GM20431 (cell line): Measurements from ENCODE around the gene UBE3B.

Source experiments
- in situ Hi-C: fragments of 300-500 bp; cut with MseI, MboI; formaldehyde crosslinking; loops from one replicate; pipeline ENCODE4 v1.15.0; 2020; ENCODE audit warnings: low sequenced_read_pairs; ENCODE audit not compliant: unreplicated experiment

Gene UBE3B

GRCh38 chr12:109548258-109548657 is 70.8 kb downstream of the UBE3B start:
- in situ Hi-C loops: no loop called here

DNA sequence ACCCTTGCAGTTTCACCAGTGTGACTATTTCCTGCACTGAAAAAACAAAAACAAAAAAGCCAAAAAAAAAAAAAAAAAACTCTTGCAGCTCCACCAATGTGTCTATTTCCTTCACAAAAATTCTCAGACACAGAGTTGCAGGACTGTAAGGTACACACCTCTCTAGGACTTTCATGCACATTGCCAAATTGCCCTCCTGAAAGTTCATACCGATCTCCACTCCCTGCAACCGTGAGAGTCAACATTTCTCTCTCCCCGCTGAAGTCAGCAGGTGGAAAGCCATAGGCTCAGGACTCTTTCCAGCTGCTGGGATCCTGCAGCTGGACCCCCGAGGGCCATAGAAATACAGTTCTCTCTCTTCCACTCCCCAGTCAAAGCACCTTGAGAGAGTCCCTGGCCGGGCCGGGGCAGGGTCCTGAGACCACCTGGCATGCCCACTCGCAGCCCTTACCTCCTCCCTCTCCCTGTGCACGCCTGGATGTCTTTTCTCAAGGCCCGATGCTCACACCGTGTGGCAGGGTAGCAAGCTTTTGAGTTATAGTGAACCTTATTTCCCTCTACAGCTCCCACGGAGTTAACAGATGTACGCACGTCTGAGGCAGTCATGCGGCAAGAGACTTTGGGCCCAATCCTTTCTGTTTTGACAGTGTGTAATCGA is 72.3 kb downstream of the UBE3B start:
- in situ Hi-C loops: no loop called here

GRCh38 chr12:109550281-109550680 is 72.8 kb downstream of the UBE3B start:
- in situ Hi-C loops: no loop called here

DNA sequence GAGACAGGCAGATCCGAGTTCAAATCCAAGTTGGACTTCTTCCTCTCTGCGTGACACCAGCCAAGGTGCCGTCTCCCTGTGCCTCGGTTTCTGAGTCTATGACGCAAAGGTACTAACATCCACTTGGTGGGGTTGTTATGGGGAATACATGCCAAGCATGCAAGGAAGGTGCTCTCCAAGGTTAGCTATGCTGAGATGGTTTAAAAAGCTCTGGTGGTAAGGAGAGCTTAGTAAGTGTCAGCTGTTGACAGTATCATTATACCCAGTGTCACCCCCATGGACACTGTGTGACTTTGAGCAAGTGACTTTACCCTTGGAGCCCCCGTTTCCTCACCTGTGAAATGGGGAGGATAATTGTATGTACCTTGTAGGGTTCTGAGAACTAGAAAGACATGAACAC is 73.7 kb downstream of the UBE3B start:
- in situ Hi-C loops: no loop called here

DNA sequence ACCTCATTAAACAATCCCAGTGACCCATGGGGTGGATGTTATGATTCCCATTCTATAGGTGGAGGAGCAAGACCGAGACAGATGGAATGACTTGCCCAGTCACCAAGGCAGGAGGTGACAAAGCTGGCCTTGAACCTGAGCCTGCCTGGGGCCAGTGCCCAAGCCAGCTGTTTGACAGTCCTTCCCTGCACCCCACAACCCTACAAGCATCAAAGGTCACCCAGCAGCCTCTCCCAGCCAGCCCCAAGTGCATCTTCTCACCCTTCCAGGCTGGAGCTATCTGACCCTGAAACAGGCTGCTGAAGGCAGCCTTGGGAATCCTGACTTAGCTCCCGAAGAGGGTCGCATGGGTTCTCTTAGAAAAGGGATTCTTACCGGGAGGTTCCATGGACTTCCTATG is 75.5 kb downstream of the UBE3B start:
- in situ Hi-C loops: no loop called here

GRCh38 chr12:109553483-109553882 is 76.0 kb downstream of the UBE3B start:
- in situ Hi-C loops: no loop called here

GRCh38 chr12:109553906-109554500 is 76.6 kb downstream of the UBE3B start:
- in situ Hi-C loops: no loop called here

DNA sequence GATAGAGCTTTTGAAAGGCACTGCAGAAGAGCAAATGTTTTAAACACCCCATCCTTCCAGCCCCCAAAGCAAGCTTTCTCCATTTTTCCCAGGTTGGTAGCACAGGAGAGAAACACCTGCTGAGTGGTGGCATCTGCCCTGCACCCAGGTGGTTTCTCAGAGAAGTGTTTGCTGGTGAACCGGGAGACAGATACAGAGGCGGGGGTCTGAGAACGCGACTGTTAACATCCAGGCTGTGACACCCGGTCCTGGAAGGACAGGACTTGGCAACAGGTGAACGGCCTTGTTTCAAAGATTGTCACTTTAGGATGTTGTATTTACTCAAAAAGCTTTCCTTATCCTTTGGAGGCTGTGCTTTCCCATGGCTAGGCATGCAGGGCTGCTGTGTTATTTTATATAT is 77.3 kb downstream of the UBE3B start:
- in situ Hi-C loops: no loop called here

- in situ Hi-C loops: no loop called here
Measured at GRCh38 chr12:109555431-109556315, 78.2 kb downstream of the UBE3B start.

GRCh38 chr12:109557200-109557599 is 79.8 kb downstream of the UBE3B start:
- in situ Hi-C loops: no loop called here

DNA sequence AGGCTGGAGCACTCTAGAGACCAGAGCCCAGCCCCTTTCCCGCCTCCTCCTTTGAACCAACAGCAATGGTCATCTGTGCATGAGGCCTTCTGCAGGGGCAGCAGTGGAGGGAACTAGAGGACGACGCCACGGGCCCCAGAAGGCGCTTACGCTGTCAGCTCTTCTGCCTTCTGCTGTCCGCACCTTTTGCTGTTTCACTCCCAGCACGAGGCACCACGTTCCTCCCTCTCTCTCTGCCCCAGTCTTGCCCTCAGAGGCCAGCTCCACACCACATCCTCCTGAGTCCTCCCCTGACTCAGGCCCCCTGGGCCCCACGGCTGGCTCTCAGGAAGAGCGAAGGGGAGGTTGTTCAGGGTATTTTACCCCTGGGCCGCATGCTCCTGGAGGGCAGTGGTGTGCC is 80.4 kb downstream of the UBE3B start:
- in situ Hi-C loops: no loop called here

DNA sequence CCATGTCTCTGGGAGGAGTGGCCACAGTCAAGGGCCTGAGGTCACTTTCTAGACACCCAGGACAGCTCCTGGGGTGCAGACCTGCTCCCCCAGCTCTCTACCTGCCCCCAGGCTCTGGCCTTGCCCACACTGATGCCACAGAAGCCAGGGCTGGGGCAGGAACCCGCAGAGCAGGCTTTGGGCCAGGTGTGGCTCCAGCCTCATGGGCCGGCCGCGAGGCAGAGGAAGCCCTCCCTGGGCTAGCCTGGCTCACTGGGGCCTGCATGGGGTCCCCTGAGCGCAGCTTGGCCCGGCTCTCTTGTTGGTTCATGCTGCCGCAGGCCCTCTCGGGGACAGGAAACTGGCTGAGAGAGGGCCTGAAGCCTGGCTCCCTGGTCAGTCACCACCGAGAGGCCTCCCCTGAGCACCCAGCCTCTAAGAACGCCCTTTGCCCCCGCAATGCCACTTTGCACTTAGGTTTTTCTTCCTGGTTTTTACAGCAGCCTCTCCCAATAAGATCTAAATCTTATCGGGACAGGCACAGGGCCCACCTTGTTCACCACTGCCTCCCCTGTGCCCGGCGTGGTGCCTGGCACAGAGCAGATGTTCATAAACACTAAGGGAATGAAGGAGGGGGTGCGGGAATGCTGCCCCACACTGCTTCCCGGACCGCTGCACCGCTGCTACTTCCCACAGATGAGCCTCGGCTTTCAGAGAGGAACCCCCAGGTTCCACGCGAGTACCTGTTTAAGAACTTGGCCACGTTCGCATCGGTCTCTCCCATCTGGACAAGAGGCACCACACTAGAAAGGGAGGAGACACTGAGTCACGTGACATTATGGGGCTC is 81.2 kb downstream of the UBE3B start:
- in situ Hi-C loops: no loop called here

- in situ Hi-C loops: no loop called here
Measured at GRCh38 chr12:109559200-109559505, 81.7 kb downstream of the UBE3B start.

DNA sequence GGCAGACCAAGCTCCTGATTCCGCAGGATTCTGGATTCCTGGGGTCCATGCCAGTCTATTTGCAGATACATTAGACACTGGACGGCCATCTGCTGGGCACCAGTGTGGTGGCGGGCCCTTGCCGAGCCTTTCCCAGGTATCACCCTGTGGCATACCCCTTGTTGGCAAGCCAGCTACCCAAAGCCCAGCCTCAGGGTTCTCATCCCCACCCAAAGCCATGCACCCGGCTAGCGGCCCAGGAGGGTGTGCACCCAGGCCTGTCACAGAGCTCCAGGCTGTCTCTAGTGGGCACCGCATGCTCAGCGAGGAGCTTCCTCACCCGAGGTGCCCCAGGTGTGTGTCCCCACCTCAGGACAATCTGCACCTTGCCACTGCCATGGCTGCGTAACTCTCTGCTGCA is 82.2 kb downstream of the UBE3B start:
- in situ Hi-C loops: no loop called here

- in situ Hi-C loops: no loop called here
Measured at GRCh38 chr12:109560867-109561710, 83.7 kb downstream of the UBE3B start.

DNA sequence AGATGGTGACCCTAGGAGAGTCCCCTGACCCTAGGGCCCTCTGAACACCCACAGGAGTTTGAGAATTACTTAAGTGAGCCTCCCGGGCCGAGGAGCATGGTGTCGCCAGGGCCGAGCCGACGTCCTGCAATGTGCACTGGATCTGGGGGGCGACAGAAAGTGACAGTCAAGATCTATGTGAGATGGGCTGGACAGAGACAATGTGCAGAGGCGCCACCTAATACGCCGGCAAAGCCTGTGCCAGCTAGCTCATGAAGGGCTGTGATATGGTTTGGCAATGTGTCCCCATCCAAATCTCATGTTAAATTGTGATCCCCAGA is 84.2 kb downstream of the UBE3B start:
- in situ Hi-C loops: no loop called here

DNA sequence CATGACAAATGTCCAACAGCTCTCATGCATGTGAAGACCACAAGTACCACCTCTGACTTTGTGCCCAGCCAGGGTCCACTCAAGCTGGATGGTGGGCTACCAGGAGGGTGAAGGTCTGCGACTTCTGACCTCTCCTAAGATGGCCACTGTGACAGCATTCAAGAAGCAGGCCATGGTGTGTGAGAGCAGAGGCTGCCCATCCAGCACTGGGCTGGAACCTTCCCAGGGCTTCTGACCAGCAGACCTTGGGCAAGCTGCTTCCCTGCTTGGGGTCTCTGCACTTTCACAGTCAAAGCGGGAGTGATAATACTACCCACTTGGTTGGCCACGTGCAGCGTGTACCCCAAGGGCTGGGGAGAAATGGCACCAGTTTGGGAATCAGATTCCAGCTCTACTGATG is 85.4 kb downstream of the UBE3B start:
- in situ Hi-C loops: no loop called here

DNA sequence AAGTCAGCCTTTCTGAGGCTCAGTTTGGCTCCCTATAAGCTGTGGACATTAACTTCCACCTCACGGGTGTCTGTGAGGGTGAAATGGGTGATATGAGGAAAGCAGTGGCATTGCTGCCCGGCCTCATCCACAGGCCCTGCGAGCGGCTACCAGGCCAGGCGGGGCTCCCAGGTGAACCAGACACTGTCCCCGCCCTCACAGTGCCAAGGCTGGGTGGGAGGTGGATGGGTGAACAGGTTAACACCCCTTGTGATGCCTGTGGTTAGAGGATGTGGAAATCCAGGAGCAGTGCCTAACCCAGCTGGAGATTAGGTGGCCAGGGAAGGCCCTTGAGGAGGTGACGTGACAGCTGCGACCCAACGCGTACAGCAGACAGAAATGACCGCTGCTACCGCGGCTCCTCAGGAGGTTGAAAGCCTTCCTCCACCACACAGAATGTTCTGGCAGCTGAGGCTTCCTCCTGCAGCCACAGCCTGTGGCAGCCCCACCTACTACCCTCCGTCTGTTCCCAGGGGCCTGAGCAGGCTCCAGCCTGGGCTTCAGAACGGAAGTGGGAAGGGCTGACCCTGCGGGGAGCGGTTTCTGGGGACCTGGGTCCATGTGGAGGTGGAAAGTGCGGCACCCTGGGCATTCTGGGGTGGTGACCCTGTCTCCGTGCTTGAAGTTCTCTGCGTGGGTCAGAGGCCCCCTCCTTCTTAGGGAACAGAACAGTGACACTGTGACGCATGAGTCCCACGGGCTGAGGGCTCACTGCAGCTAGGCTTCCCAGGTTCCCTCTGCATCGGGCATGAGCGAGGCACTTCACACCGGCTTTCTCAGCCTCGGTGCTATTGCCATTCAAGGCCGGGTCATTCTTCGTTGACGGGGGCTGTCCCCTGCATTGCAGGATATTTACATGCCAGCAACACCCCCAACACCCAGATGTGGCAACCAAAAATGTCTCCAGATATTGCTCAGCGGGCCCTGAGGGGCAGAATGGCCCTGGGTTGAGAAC is 86.2 kb downstream of the UBE3B start:
- in situ Hi-C loops: no loop called here

GRCh38 chr12:109566424-109566823 is 89.0 kb downstream of the UBE3B start:
- in situ Hi-C loops: no loop called here
